NB4 (cell line): ENCODE data around the gene KHDRBS1.

Experiments used
- MYC ChIP-seq: IDR thresholded peaks from 2 replicates; pipeline ENCODE4 v1.6.1; 2011; ENCODE audit warnings: low read depth, low read length
- POLR2A ChIP-seq: IDR thresholded peaks from 2 replicates; pipeline ENCODE4 v1.6.1; 2011; ENCODE audit warnings: mild to moderate bottlenecking; ENCODE audit not compliant: insufficient read length; ENCODE audit errors: extremely low read depth
- TF ChIP-seq, protein P1 (sequence below): IDR thresholded peaks from one replicate; pipeline ENCODE4 v1.5.1; 2012; ENCODE audit warnings: low read depth, low read length
- TF ChIP-seq, protein P2 (sequence below): IDR thresholded peaks from 2 replicates; pipeline ENCODE4 v1.6.1; 2011; ENCODE audit warnings: low read depth, low read length

DNA sequence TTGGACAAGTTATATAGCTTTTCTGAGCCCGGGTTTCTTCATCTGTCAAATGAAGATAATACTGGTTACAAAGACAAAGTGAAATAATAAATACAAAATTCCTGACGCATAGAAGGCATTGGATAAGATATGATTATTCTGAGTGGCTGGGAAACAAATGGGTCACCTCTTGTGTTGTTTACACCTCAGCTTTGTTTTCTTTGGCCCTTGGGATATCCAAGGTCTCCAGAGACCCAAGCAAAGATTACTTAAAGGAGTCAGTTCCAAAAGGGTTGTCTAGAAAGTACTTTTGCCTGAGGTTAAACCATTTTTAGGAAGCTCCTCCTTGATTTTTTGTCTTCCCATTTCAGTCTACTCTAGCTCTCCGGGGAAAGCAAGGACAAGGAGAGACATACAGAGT is 9.7 kb downstream of the KHDRBS1 start:
- TF ChIP-seq, protein P1, sequence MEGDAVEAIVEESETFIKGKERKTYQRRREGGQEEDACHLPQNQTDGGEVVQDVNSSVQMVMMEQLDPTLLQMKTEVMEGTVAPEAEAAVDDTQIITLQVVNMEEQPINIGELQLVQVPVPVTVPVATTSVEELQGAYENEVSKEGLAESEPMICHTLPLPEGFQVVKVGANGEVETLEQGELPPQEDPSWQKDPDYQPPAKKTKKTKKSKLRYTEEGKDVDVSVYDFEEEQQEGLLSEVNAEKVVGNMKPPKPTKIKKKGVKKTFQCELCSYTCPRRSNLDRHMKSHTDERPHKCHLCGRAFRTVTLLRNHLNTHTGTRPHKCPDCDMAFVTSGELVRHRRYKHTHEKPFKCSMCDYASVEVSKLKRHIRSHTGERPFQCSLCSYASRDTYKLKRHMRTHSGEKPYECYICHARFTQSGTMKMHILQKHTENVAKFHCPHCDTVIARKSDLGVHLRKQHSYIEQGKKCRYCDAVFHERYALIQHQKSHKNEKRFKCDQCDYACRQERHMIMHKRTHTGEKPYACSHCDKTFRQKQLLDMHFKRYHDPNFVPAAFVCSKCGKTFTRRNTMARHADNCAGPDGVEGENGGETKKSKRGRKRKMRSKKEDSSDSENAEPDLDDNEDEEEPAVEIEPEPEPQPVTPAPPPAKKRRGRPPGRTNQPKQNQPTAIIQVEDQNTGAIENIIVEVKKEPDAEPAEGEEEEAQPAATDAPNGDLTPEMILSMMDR: no peak
- TF ChIP-seq POLR2A: no peak
- TF ChIP-seq, protein P2, sequence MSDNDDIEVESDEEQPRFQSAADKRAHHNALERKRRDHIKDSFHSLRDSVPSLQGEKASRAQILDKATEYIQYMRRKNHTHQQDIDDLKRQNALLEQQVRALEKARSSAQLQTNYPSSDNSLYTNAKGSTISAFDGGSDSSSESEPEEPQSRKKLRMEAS: no peak
- no peak for TF ChIP-seq MYC
